OCI-LY3 (cell line): Measurements from ENCODE around the gene PCED1B.

ENCODE experiments used
- EZH2phosphoT487 ChIP-seq: fragments of 200-600 bp; shearing (Covaris generic); IDR thresholded peaks from 2 replicates; pipeline ENCODE4 v1.6.1; 2018; ENCODE audit warnings: antibody characterized with exemption, mixed run types, low read depth
- TF ChIP-seq, protein P1 (sequence below): fragments of 200-600, 300-600 bp; sonication (generic); IDR thresholded peaks from 2 replicates; pipeline ENCODE4 v1.5.1; 2014; ENCODE audit warnings: antibody characterized with exemption, low read length, low read depth

DNA sequence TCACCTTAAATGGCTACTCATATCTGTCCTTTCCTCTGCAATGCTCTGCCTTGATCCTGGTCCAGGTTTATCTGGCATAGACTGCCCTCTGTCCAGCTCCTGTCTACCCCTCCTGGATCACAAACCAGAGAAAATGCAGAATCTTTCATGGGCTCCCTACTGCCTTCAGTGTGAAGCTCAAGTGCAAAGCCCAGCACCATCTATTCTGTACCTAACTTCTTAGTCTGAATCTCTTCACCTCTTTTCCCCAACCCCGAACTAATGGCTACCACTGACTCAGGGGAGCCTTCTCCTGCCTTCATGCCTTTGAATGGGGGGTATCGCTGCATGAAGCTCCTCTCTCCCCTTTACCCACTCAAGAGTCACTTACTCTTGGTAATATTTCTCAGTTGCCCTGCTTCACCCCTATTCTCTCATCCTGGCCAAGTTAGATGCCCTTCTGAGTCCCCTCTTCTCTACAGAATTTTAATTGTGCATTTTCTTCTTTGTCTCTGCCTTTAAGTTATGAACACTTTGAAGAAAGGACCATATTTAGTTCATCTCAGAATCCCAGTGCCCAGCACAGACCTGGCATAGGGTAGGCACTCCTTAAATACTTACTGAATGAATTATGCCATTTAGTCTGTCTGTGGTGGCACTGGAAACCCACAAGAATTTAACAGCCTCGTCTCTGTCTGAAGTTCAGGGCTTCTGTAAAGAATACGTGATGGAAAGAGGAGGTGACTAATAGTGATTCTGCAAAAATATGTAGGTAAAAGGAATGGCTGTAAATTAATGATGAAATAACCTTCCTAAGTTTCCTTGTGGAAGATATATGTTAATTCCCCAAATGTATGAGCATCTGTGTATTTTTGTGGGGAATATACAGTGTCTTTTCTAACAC lies 191.6 kb downstream of the PCED1B start:
- TF ChIP-seq, protein P1, sequence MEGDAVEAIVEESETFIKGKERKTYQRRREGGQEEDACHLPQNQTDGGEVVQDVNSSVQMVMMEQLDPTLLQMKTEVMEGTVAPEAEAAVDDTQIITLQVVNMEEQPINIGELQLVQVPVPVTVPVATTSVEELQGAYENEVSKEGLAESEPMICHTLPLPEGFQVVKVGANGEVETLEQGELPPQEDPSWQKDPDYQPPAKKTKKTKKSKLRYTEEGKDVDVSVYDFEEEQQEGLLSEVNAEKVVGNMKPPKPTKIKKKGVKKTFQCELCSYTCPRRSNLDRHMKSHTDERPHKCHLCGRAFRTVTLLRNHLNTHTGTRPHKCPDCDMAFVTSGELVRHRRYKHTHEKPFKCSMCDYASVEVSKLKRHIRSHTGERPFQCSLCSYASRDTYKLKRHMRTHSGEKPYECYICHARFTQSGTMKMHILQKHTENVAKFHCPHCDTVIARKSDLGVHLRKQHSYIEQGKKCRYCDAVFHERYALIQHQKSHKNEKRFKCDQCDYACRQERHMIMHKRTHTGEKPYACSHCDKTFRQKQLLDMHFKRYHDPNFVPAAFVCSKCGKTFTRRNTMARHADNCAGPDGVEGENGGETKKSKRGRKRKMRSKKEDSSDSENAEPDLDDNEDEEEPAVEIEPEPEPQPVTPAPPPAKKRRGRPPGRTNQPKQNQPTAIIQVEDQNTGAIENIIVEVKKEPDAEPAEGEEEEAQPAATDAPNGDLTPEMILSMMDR, result no peak
- TF ChIP-seq EZH2phosphoT487, result no peak
